Stimulated activated CD8-positive, alpha-beta memory T cell treated with anti-CD3 and anti-CD28 coated beads, Interleukin-7, amount 100 ng/mL, for 48 hours (primary cell): ENCODE data around the gene PEX14.

Experiments
- DNase-seq, 2 donors: peaks; one replicate each; pipeline ENCODE4 v3.0.0-alpha.2; 2020; ENCODE audit warnings: low read depth in 1 of 2; ENCODE audit errors: extremely low read depth in 1 of 2

Gene PEX14

DNA sequence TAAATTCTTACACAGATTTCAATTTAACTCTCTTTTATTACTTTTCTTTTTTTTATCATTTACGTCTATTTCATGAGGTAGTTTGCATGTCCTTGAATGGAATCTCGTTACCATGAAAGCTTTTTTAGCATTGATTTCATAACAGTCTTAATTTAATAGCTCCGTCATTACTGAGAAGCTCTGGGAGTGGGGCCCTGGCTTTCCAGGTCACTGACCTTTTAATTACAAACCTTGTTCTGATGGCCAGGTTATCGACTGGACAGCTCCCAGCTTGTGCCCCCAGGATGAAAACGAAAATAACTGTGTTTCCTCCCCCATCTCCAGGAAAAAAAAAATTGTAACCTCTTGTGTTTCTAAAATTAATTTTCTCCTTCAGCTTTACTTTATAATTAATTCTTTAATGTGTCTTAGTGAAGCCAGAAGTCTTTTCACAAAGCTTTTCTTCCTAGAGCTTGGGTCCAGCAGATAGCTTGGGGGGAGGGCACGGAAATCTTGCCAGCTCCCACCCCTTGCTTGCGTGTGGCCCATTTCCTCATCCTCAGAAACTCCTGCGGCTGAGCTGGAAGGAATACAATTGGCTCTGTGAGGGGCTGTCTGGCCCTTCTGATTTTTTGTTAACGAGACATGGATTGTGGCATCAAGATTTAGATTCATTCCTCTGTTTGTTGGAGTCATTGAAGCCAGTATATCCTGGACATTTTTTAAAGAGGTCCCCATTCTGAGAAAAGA is 65.7 kb downstream of the PEX14 start:
- no peak for DNase-seq

DNA sequence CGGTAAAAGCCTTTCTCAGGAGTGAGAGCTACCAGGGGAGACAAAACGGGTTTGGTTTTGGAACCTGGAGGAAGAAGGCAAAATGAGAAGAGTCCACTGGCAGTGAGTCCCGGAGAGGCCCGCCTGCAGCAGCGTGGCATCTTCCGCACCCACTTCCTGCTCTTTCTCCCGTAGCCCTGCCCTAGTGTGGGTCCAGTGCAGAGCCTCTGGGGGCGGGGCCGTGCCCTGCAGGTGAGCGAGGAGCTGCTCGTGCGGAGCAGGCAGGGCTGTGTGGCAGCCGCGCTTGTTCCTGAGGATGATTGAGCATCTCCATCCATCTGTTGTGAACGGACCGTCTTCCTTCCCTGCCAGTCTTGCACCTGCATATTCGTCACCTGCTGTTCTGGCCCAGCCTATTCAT is 66.5 kb downstream of the PEX14 start:
- no peak for DNase-seq

DNA sequence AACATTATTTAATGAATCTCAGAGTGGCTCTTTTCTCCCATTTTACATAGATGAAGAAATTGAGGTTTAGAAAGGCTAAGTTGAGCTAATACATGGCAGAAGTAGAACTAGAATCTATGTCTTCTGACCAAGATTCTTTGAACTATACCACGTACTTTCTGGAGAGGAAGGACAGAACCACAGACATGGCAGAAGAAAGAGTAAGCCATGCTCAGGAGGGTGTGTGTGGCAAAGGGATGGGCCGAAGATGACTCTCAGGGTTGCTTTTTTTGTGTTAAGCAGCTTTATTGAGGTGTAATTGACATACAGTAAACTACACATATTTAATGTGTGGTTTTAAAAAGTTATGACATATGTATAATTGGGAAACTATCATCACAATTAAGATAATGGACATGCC is 69.5 kb downstream of the PEX14 start:
- no peak for DNase-seq

DNA sequence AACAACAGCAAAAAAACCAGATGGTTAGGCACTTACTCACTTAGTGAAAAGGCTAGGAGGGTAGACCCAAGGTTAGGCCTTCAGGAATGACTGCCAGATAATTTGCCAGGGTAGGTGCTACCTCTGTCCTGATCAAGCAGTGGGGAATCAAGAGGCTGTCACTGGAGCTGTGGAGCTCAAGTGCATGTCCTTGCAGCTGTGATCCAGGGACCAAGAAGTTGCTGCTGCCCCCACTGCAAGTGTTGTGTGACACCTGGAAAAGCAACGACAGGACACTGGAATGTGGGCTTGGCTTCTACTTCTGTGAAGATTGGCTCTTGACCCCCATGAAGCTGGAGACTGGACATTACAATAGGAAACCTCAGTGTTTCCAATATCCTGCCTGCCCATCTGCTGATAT is 72.1 kb downstream of the PEX14 start:
- DNase-seq = no peak

DNA sequence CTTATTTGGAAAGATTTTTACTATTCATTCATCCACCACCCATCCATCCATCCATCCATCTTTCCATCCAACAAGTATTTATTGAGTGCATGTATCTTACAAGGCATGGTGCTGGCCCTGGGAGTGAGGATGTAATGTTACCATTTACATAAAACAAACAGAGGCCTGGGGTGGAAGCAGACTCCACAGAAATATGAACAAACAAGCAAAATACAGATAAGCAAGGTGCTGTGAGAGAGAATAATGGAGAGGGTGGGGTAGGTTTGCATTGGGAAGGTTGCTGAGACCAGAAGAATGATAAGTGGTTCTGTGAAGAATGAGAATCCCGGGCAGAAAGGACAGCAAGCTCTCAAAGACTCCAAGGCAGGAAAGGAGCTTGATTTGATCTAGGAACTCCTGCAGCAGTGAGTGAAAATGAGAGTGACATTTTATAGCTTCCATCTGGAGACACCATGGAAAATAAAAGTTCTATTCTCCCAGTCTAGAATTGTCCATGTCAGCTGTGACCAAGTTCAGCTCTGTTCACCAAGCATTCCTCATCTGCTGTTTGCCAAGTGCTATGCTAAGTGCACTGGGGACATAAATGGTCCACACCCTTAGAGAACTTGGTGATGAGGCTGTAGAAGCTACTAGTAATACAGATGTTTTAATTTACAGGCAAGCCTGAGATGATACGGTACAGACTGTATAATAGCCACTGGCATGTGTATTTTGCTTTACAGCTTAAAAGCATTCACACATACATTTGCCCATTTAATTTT is 75.3 kb downstream of the PEX14 start:
- no peak for DNase-seq

DNA sequence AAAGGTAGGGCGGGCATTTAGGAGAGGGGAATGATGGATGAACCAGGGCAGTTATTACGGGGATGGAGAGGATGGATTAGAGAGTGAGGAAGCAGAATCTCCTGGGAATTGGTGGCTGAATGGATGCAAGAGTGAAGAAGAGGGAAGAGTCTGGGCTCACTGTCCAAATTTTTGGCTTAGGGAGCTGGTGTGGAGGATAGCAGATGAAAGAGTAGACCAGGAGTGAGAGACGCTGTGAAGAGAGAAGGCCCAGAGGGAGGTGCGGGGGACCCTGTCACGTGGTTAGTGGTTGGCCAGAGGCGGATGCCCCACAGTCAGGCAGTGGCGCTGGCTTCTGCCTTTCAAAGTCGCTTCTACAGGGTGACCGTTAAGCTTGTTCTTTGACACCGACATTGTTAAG is 78.4 kb downstream of the PEX14 start:
- DNase-seq = no peak

DNA sequence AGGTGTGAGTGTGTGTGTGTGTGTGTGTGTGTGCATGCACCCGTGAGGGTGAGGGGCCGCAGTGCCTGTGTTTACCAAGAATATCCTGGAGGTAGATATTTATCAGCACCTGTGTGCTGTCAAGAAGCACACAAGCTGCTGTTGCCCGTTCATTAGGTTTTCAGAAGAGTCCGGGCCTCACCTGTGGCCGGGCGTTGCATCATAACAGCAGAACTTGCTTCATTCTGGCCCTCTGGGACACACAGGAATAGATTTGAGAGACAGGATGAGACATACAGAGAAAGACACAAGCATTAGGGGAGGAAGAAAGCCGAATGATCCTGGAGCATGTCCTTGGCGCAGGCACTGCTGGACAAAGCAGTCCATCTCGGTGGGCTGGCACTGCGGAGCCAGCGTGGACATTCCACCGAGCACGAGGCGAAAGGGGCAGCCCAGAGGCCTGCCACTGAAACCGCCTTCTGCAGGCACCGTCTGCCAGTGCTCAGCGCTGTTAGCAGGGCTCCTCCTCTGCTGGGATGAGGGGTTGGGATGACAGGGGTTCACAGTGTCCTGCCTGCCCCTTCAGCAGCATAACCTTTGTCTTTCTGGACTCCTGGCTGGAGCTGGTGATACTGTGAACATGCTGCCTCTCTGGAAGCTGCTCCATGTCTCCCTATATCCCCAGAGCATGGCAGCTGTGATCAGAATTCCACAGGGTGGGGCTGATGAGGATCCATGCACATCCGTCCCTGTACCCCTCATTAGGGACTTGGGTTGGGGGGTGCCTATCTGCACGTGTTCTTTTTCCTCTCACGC is 81.1 kb downstream of the PEX14 start:
- no peak for DNase-seq

DNA sequence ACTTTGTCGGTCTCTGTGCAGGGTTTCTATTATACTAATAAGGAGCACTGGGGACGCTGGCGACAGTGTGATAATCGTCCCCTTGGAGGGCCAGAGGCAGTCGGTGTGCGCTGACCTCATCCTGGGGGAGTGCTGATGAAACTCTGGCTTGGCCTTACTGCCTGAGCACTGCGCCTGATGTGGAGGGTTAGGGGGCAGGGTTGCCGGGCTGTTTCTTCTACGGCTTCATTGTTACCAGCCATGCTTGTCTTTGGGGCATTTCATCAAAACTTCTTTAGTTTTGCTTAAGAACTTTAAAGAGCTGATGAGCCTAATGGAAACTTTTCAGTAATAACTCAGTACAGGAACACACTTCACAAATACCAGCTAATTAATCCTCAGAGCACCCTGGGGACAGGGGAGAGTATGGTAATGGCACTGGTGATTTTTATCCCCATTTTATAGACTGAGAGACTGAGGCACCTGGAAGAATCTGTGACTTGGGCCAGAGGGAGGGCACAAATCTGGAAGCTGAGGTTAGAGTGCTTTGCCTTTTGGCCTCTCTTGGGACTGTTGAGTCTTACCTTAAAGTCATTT is 81.8 kb downstream of the PEX14 start:
- DNase-seq = no peak

DNA sequence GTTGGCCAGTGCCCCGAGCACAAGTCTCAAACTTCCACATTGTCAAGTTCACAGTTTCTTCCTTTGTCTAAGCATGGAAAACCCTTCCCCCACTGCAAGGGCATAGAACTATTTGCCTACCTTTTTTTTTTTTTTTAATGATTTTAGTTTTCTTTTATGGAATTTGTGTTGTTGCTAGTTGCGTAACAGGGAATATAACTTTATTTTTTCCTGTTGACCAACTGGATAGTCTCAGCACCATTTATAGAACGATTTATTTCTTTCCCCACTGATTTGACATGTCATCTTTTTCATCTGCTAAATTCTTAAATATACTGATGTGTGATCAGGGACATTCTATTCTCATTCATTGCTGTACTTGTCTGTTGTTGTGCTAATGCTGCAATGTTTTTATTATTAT is 83.0 kb downstream of the PEX14 start:
- DNase-seq = no peak

DNA sequence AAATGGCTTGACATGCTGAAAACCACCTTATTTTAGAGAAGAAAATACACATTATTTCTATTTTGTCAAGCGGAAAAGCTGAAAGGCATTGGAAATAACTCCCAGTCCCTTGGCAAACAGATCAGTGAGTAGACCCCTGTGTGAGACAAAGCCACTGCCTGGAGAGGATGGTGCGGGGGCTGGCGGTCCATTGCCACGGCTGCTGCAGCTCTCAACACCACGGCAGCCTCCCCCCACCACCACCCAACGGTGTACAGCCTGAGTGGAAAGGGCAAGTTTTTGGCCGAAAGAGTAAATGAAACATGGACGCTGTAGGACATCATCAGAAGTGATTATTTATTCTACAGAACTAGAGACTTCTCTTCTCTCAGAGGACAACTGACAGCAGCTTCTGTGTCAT is 84.6 kb downstream of the PEX14 start:
- no peak for DNase-seq

DNA sequence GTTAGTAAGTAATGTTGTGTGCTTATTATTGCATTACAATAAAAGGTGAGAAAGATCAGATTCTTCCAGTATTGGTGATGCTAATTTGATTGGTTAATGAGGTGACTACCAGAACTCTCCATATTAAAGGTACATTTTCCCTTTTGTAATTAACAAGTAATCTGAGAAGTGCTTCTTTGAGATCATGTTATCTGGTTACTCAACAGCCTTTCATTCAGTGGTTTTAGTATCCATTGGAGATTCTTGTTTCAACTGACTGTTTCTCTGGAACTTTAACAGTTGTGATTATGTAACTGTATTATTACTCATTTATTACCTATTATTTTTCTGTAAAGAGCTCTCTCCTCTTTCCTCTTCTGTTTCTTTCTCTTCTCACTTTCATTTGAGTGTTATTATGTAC is 86.7 kb downstream of the PEX14 start:
- no peak for DNase-seq

DNA sequence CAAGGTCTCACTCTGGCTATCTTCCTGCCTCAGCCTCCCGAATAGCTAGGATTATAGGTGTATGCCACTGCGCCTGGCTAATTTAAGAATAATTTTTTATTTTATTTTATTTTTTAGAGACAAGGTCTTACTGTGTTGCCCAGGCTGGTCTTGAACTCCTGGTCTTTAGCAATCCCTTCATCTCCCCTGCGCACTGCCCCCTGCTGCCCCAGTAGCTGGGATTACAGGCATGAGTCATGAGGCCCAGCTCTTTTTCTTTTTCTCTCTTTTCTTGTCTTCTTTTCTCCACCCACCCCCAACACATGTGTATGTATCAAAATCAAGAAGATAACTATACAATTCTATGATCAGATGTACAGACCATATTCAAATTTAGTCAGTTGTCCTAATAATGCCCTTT is 87.2 kb downstream of the PEX14 start:
- DNase-seq = no peak

DNA sequence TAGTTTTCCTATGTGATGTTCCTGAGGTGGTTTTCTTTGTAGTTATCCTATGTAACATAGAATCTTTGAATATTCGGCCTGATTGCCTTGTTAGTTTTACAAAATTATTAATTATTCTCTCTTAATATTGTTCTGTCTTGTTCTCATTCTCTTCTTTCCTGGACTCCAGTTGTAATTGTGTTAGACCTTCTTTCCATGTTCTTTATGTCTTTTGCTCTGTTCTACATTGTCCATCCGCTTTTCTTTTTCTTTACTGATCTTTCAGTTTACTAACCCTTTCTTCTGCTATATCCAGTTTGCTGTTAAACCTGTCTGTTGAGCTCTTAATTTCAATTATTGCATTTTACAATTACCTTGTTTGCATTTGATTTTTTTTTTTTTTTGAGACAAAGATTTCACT is 89.3 kb downstream of the PEX14 start:
- DNase-seq = no peak

DNA sequence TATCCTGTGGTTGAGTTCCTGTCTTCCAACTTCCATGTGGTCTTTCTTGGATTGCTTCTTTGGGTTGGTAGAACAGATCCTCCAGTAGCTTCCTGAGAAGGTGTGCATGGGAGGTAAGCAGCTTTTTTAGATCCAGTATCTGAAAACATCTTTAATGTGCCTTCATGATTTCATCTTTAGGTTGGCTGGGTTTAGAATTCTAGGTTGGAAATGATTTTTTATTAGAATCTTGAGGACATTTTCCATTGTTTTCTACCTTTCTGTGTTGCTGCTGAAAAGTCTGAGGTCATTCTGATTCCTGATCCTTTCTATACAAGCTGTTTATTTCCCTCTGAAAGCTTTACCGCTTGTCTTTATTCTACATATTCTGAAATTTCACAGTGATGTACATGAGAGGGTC is 94.8 kb downstream of the PEX14 start:
- DNase-seq = no peak

DNA sequence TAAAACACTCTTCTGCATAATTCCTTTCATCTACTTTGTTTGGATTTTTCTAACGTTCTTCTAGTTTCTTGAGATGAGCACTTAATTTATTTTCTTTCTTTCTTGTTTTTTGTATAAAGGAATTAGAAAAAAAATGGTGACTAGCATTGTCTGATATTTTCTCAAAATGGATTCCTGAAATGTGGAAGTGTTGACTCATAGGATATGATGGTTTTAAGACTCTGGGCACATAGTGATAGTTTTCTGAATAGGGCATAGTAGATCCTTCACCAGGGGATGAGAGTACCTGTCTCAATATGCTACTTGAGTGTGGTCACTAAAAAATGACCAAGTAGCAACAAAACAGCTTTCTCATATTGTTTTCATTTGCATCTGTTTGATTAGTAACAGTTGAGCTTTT is 100.9 kb downstream of the PEX14 start:
- no peak for DNase-seq

DNA sequence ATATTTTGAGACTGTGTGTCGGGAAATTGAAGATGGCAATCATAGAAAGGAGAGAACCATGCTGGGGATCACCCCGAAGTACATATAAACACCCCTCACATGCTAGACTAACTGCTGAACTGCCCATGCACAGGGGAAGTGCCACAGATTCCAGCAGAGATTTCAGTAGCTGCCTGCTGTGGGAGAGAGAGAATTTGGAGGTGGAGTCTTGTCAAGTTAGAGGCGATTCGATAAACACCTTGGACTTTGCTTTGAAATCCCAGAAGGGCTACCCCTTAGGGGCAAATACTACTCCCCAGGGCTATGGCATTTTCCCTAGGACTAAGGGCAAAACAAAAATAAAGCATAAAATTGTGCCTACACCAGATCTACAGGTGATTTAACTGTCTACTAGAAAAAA is 103.3 kb downstream of the PEX14 start:
- DNase-seq = no peak

DNA sequence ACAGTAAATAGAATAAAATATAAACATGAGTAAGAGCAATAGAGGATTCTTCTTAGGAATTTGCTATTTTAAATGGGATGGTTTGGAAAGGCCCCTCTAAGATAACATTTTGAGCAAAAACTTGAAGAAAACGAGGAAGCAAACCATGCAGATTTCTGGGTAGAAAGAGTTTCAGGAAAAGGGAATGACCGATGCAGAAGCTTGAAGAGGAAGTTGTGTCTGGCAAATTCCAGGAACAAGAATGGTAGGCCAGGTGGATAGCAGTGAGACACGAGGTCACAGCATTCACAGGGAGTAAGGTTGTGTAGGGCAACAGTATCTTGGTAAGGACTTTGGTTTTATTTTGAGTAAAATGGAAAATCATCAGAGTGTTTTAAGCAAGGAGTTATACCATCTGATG is 108.9 kb downstream of the PEX14 start:
- DNase-seq = no peak

DNA sequence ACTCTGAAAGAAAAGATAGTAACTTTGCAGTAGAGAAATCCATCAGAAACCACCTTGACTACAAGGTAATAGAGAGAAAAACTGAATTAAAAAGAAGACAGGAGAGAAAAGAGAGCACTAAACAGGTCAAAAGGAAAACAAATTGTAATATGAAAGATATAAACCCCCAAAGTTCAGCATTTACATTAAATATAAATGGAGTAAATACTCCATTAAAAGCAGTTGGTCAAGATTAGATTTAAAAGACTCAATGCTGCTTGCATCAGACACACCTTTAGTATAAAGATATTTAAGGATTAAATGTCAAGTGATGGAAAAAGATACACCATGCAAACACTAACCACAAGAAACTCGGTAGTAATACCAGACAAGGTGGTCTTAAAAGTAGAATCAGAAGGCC is 110.5 kb downstream of the PEX14 start:
- no peak for DNase-seq

DNA sequence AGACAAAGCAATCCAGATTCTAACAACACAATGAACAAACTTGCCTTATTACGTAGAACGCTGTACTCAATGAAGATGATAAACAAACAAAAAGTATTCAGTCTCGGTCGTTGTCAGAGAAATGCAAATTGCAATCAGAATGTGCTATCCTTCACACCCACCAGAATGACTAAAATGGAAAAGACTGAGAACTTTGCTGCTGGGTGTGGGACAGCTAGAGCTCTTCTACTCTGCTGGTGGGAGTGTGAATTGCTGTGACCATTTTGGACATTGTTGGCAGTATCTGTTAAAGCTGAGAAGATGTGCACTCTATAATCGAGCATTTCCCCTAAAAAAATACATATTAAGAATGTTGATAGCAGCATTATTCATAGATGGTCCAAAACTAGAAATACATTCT is 111.4 kb downstream of the PEX14 start:
- no peak for DNase-seq

DNA sequence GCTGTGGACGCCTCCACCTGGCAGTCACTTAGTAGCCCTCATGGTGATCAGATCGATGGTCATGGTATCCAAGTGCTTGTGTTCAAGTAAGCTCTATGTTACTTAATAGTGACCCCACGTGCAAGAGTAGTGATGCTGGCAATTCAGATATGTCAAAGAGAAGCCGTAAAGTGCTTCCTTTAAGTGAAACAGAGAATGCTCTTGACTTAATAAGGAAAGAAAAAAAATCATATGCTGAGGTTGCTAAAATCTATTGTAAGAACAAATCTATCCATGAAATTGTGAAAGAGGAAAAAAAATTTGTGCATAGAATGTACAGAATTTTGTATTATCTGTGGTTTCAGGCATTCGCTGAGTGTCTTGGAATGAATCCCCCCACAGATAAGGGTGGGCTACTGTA is 113.9 kb downstream of the PEX14 start:
- no peak for DNase-seq

DNA sequence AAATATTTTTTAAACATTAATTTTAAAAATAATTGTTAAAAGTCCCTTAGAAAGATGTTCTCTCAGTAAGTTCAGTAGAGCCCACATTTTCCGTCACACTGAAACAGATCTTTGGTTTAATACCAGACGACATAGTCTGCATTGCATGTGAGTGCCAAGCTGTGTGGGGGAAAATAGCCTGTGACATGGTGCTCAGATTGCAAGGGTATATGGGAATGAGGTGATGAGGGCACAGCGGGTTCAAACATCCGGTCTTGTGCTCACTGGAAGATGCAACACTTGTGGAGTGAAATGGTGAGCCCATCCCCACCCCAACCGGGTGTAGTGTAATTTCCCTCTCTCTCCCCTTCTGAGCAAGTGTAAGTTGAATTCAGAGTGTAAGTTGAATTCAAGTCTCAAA is 114.3 kb downstream of the PEX14 start:
- DNase-seq = no peak

DNA sequence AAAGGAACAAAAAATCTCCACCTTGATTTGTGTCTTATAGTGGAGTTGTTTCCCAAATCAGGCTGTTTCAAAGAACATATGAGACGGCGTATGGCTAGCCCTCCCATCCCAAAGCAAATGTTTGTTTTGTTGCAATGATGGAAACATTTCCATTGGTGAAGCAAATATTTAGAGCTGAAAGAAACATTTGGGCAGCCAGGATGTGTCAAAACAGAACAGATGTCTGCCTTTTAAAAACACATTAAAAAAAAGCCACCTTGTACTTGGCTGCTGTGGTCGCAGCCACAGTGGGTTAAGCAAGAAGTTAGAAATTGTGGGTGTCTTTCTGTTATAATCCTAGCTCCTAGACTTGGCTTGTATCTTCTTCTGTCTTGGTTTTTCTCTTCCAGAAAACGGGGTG is 116.3 kb downstream of the PEX14 start:
- no peak for DNase-seq
